Liver (tissue), 9 donors: ENCODE results near the gene CDK10. TPM values are rescaled to one million over a fixed set of nuclear protein-coding genes. Genes with fewer than 3 reads are reported as not detected.

Experiments used
- DNase-seq: peaks from one replicate; pipeline ENCODE4 v3.0.0-alpha.2; 2017; ENCODE audit warnings: low spot score
- H3K27ac ChIP-seq, 2 donors: one replicate each; pipeline ENCODE4 v1.7.0; 2013; ENCODE audit warnings: inconsistent platforms in 2 of 2, low read length in 2 of 2, control low read depth in 1 of 2, low read depth in 1 of 2, mild to moderate bottlenecking in 1 of 2
- H3K27me3 ChIP-seq, 4 donors: one replicate each; pipeline versions ENCODE4 v1.6.1 to v1.7.0; 2013; ENCODE audit warnings: low read length in 3 of 4, inconsistent platforms in 1 of 4, mild to moderate bottlenecking in 1 of 4, moderate library complexity in 1 of 4; ENCODE audit not compliant: control insufficient read depth in 4 of 4, insufficient read depth in 4 of 4
- H3K36me3 ChIP-seq, 4 donors: one replicate each; pipeline versions ENCODE4 v1.6.1 to v1.7.0; 2013; ENCODE audit warnings: low read length in 3 of 4, mild to moderate bottlenecking in 3 of 4, low read depth in 1 of 4, moderate library complexity in 1 of 4; ENCODE audit not compliant: control insufficient read depth in 4 of 4, insufficient read depth in 3 of 4
- H3K4me1 ChIP-seq, 4 donors: one replicate each; pipeline versions ENCODE4 v1.6.1 to v1.7.0; 2013; ENCODE audit warnings: low read length in 3 of 4, mild to moderate bottlenecking in 3 of 4, moderate library complexity in 1 of 4; ENCODE audit not compliant: control insufficient read depth in 4 of 4, insufficient read depth in 4 of 4
- H3K4me3 ChIP-seq, 3 donors: one replicate each; pipeline versions ENCODE4 v1.6.1 to v1.7.0; 2013; ENCODE audit warnings: low read length in 3 of 3, control low read depth in 1 of 3, low read depth in 1 of 3, mild to moderate bottlenecking in 1 of 3
- H3K9ac ChIP-seq, 2 donors: one replicate each; pipeline ENCODE4 v1.7.0; 2013; ENCODE audit warnings: low read length in 2 of 2, mild to moderate bottlenecking in 2 of 2, moderate library complexity in 2 of 2, control low read depth in 1 of 2, low read depth in 1 of 2
- H3K9me3 ChIP-seq, 4 donors: one replicate each; pipeline versions ENCODE4 v1.6.1 to v1.7.0; 2013; ENCODE audit warnings: low read length in 3 of 4; ENCODE audit not compliant: control insufficient read depth in 4 of 4
- ATF3 ChIP-seq: IDR thresholded peaks from 2 replicates; pipeline ENCODE4 v1.6.1; 2016; ENCODE audit warnings: antibody characterized with exemption
- CTCF ChIP-seq: fragments of 150-350 bp; IDR thresholded peaks from 2 replicates; pipeline ENCODE4 v1.5.1; 2017; ENCODE audit warnings: improper control_type of control experiment, low read depth, low read length; ENCODE audit not compliant: missing input control
- EGR1 ChIP-seq, 2 donors: IDR thresholded peaks; 2 replicates each; pipeline ENCODE4 v1.6.1; 2016 to 2018; ENCODE audit warnings: antibody characterized with exemption in 2 of 2, low read depth in 2 of 2
- GABPA ChIP-seq, 2 donors: IDR thresholded peaks in 1 of 2; conservative IDR thresholded peaks in 1 of 2; 2 replicates each; pipeline ENCODE4 v1.6.1; 2016; ENCODE audit warnings: antibody characterized with exemption in 2 of 2, mild to moderate bottlenecking in 1 of 2, moderate library complexity in 1 of 2
- HNF4A ChIP-seq, 2 donors: conservative IDR thresholded peaks; 2 replicates each; pipeline ENCODE4 v1.6.1; 2016; ENCODE audit warnings: antibody characterized with exemption in 2 of 2, mild to moderate bottlenecking in 2 of 2
- HNF4G ChIP-seq: IDR thresholded peaks from 2 replicates; pipeline ENCODE4 v1.6.1; 2016; ENCODE audit warnings: antibody characterized with exemption
- JUND ChIP-seq, 2 donors: IDR thresholded peaks; 2 replicates each; pipeline ENCODE4 v1.6.1; 2016; ENCODE audit warnings: antibody characterized with exemption in 2 of 2
- NR2F2 ChIP-seq: IDR thresholded peaks from 2 replicates; pipeline ENCODE4 v1.6.1; 2016; ENCODE audit warnings: antibody characterized with exemption
- RAD21 ChIP-seq, 2 donors: IDR thresholded peaks; 2 replicates each; pipeline ENCODE4 v1.6.1; 2016; ENCODE audit warnings: antibody characterized with exemption in 2 of 2, mild to moderate bottlenecking in 2 of 2
- REST ChIP-seq: IDR thresholded peaks from 2 replicates; pipeline ENCODE4 v1.6.1; 2016; ENCODE audit warnings: antibody characterized with exemption, mild to moderate bottlenecking
- RXRA ChIP-seq, 2 donors: IDR thresholded peaks; 2 replicates each; pipeline ENCODE4 v1.6.1; 2017 to 2018; ENCODE audit warnings: antibody characterized with exemption in 2 of 2, mild to moderate bottlenecking in 1 of 2
- SP1 ChIP-seq: IDR thresholded peaks from 2 replicates; pipeline ENCODE4 v1.6.1; 2018; ENCODE audit warnings: antibody characterized with exemption, mild to moderate bottlenecking
- TAF1 ChIP-seq: conservative IDR thresholded peaks from 2 replicates; pipeline ENCODE4 v1.6.1; 2016; ENCODE audit warnings: antibody characterized with exemption, mild to moderate bottlenecking
- YY1 ChIP-seq: IDR thresholded peaks from 2 replicates; pipeline ENCODE4 v1.6.1; 2016; ENCODE audit warnings: antibody characterized with exemption, mild to moderate bottlenecking
- ZBTB33 ChIP-seq: IDR thresholded peaks from 2 replicates; pipeline ENCODE4 v1.6.1; 2016; ENCODE audit warnings: antibody characterized with exemption
- WGBS: extraction: QIAGEN DNeasy Blood & Tissue Kit; methylation state at CpG from one replicate; pipeline ENCODE4 v1.1.7; 2013; 5-methylcytosine and 5-hydroxymethylcytosine counted together
- polyA plus RNA-seq, 2 donors: library from polyadenylated mRNA; stranded (reverse) in 1 of 2; unstranded in 1 of 2; fragments of 200-250 nt in 1 of 2; fragments of >200 nt in 1 of 2; fragmentation: Nextera tagmentation in 1 of 2; extraction: Ambion mirVana in 1 of 2; gene quantifications; one replicate each; pipeline versions ENCODE4 v1.2.1 to v1.2.3, GENCODE V29; 2013 to 2015
- total RNA-seq, 2 donors: library from RNA; depleted of rRNA; stranded (reverse); fragments of >200 nt; gene quantifications; one replicate each; pipeline ENCODE4 v1.2.3, GENCODE V29; 2014
- donor health status: healthy.
- donor health status: healthy.
- donor health status: healthy.
- donor health status: healthy.
- donor health status: healthy.

Gene CDK10
- total and polyA plus RNA-seq, 4 donors, result 25.1 to 81.2 (median 56.0) TPM

GRCh38 chr16:89722392-89723278 lies 36.1 kb downstream of the CDK10 start:
- Histone ChIP-seq H3K9me3 (no peaks in the 10 kb centered on the region), H3K4me1 (peaks cover 8 to 31% (median 23%) of the 10 kb centered on the region in 4 donors), H3K9ac (peak overlapping the region in 1 of 2 donors; percentile 36), H3K36me3 (peaks cover 0 to 22% (median 9%) of the 10 kb centered on the region in 4 donors), H3K27me3 (no peaks in the 10 kb centered on the region), H3K4me3 (peak overlapping the region; percentile 66 to 92 (median 83)), H3K27ac (peak overlapping the region; percentile 86 to 99)
- 26% methylated on average over 56 of the region's 56 CpGs for WGBS
- TF ChIP-seq EGR1 (IDR thresholded peaks at IDR 0.05; ENCODE audit: low read depth in 2 of 2) (no peak), GABPA (IDR thresholded peaks at IDR 0.05 in 1 of 2, conservative IDR thresholded peaks at IDR 0.05 in 1 of 2) (no peak), JUND (IDR thresholded peaks at IDR 0.05) (no peak), ATF3 (no peak), REST (no peak), RAD21 (IDR thresholded peaks at IDR 0.05) (no peak), RXRA (IDR thresholded peaks at IDR 0.05) (no peak), SP1 (peak; percentile 7), YY1 (no peak)
- no peak for DNase-seq

- H3K4me3 ChIP-seq, result no peak overlapping the region
- H3K27me3 ChIP-seq, result no peaks in the 10 kb centered on the region
- no peak for DNase-seq
- no peaks in the 10 kb centered on the region for H3K9me3 ChIP-seq
- H3K4me1 ChIP-seq, result peaks cover 8 to 31% (median 23%) of the 10 kb centered on the region in 4 donors
- H3K9ac ChIP-seq, result peak overlapping the region in 1 of 2 donors; percentile 19
- H3K36me3 ChIP-seq, result peaks cover 0 to 25% (median 12%) of the 10 kb centered on the region in 4 donors
- peak overlapping the region; percentile 86 to 99 for H3K27ac ChIP-seq
- 83% methylated on average over 30 of the region's 30 CpGs for WGBS
- TF ChIP-seq GABPA (IDR thresholded peaks at IDR 0.05 in 1 of 2, conservative IDR thresholded peaks at IDR 0.05 in 1 of 2) (no peak), TAF1 (no peak), RAD21 (IDR thresholded peaks at IDR 0.05) (no peak), NR2F2 (no peak), REST (no peak), HNF4G (no peak), EGR1 (IDR thresholded peaks at IDR 0.05; ENCODE audit: low read depth in 2 of 2) (no peak), YY1 (no peak), ZBTB33 (no peak), RXRA (IDR thresholded peaks at IDR 0.05) (no peak), HNF4A (conservative IDR thresholded peaks at IDR 0.05) (no peak), ATF3 (no peak), SP1 (no peak), JUND (IDR thresholded peaks at IDR 0.05) (no peak), CTCF (no peak)
Observed at GRCh38 chr16:89723279-89724250, 37.1 kb downstream of the CDK10 start.
